ENCODE measurements around the gene MAP3K3.

DNA sequence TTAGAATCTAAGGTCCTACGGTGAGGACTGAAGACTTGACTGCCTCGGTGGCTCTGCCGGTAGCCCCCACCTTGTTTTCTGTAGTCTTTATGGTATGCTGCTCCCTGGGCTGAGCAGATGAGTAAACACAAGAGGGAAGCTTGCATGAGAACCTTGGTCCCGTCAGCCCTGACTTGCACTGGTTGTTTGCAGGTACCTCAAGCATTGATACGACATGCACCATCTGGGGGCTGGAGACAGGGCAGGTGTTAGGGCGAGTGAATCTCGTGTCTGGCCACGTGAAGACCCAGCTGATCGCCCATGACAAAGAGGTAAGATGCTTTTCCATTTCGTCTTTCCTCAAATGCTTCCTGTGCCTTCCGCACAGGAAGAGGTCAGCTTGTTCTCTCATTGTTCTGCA lies 42.6 kb upstream of the MAP3K3 start:
- TF ChIP-seq, protein P1, sequence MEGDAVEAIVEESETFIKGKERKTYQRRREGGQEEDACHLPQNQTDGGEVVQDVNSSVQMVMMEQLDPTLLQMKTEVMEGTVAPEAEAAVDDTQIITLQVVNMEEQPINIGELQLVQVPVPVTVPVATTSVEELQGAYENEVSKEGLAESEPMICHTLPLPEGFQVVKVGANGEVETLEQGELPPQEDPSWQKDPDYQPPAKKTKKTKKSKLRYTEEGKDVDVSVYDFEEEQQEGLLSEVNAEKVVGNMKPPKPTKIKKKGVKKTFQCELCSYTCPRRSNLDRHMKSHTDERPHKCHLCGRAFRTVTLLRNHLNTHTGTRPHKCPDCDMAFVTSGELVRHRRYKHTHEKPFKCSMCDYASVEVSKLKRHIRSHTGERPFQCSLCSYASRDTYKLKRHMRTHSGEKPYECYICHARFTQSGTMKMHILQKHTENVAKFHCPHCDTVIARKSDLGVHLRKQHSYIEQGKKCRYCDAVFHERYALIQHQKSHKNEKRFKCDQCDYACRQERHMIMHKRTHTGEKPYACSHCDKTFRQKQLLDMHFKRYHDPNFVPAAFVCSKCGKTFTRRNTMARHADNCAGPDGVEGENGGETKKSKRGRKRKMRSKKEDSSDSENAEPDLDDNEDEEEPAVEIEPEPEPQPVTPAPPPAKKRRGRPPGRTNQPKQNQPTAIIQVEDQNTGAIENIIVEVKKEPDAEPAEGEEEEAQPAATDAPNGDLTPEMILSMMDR (IDR thresholded peaks at IDR 0.05; ENCODE audit: poor library complexity, severe bottlenecking): no peak
- TF ChIP-seq EP300 (conservative IDR thresholded peaks at IDR 0.05; ENCODE audit: poor library complexity, severe bottlenecking): no peak
- TF ChIP-seq POLR2AphosphoS5 (IDR thresholded peaks at IDR 0.05): no peak
- TF ChIP-seq EZH2 (IDR thresholded peaks at IDR 0.05; ENCODE audit: borderline replicate concordance, insufficient read depth, low read length, poor library complexity, severe bottlenecking): no peak
- TF ChIP-seq TAF1 (IDR thresholded peaks at IDR 0.05; ENCODE audit: low read depth): no peak
- no peak for TF ChIP-seq SMC3 (conservative IDR thresholded peaks at IDR 0.05; ENCODE audit: poor library complexity)
- TF ChIP-seq, protein P2, sequence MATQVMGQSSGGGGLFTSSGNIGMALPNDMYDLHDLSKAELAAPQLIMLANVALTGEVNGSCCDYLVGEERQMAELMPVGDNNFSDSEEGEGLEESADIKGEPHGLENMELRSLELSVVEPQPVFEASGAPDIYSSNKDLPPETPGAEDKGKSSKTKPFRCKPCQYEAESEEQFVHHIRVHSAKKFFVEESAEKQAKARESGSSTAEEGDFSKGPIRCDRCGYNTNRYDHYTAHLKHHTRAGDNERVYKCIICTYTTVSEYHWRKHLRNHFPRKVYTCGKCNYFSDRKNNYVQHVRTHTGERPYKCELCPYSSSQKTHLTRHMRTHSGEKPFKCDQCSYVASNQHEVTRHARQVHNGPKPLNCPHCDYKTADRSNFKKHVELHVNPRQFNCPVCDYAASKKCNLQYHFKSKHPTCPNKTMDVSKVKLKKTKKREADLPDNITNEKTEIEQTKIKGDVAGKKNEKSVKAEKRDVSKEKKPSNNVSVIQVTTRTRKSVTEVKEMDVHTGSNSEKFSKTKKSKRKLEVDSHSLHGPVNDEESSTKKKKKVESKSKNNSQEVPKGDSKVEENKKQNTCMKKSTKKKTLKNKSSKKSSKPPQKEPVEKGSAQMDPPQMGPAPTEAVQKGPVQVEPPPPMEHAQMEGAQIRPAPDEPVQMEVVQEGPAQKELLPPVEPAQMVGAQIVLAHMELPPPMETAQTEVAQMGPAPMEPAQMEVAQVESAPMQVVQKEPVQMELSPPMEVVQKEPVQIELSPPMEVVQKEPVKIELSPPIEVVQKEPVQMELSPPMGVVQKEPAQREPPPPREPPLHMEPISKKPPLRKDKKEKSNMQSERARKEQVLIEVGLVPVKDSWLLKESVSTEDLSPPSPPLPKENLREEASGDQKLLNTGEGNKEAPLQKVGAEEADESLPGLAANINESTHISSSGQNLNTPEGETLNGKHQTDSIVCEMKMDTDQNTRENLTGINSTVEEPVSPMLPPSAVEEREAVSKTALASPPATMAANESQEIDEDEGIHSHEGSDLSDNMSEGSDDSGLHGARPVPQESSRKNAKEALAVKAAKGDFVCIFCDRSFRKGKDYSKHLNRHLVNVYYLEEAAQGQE (IDR thresholded peaks at IDR 0.05; ENCODE audit: borderline replicate concordance): no peak
- TF ChIP-seq RAD21 (conservative IDR thresholded peaks at IDR 0.05): no peak
- no peak for TF ChIP-seq MXI1 (conservative IDR thresholded peaks at IDR 0.05; ENCODE audit: poor library complexity, severe bottlenecking)
